ENCODE results near the gene SMOC1. TPM values are rescaled to one million over a fixed set of nuclear protein-coding genes. Genes with fewer than 3 reads are reported as not detected.

The SMOC1 gene
- total RNA-seq, 1 donor from 2014 or later, result not detected

- Mint-ChIP-seq H3K27me3 (peaks cover 7% of the 10 kb centered on the region), H3K9me3 (no peaks in the 10 kb centered on the region), H3K27ac (no peak overlapping the region), H3K36me3 (ENCODE audit: low read depth) (no peaks in the 10 kb centered on the region), H3K4me1 (no peaks in the 10 kb centered on the region), H3K4me3 (no peak overlapping the region)
- intact Hi-C loops (cut with micrococcal nuclease), result no loop called here
- DNase-seq, result no peak
These were observed 181.9 kb downstream of the SMOC1 start for GRCh38 chr14:70061108-70061507.

- no peak overlapping the region for H3K27ac Mint-ChIP-seq
- H3K4me1 Mint-ChIP-seq, result no peaks in the 10 kb centered on the region
- intact Hi-C loops (cut with micrococcal nuclease), result no loop called here
- H3K27me3 Mint-ChIP-seq, result peaks cover 10% of the 10 kb centered on the region
- no peak overlapping the region for H3K4me3 Mint-ChIP-seq
- no peak for DNase-seq
- H3K36me3 Mint-ChIP-seq (ENCODE audit: low read depth), result no peaks in the 10 kb centered on the region
- H3K9me3 Mint-ChIP-seq, result no peaks in the 10 kb centered on the region
These were observed 185.1 kb downstream of the SMOC1 start for GRCh38 chr14:70064136-70064865.

GRCh38 chr14:70067810-70068209, 188.6 kb downstream of the SMOC1 start:
- Mint-ChIP-seq H3K36me3 (ENCODE audit: low read depth) (no peaks in the 10 kb centered on the region), H3K9me3 (no peaks in the 10 kb centered on the region), H3K27me3 (peaks cover 14% of the 10 kb centered on the region), H3K27ac (no peak overlapping the region), H3K4me3 (no peak overlapping the region), H3K4me1 (no peaks in the 10 kb centered on the region)
- intact Hi-C loops (cut with micrococcal nuclease), result no loop called here
- no peak for DNase-seq

GRCh38 chr14:70069186-70069585, 190.0 kb downstream of the SMOC1 start:
- no peak for DNase-seq
- Mint-ChIP-seq H3K9me3 (no peaks in the 10 kb centered on the region), H3K27ac (no peak overlapping the region), H3K27me3 (peaks cover 14% of the 10 kb centered on the region), H3K36me3 (ENCODE audit: low read depth) (no peaks in the 10 kb centered on the region), H3K4me1 (no peaks in the 10 kb centered on the region), H3K4me3 (no peak overlapping the region)
- intact Hi-C loops (cut with micrococcal nuclease), result no loop called here

GRCh38 chr14:70073924-70074566, 194.8 kb downstream of the SMOC1 start:
- H3K27me3 Mint-ChIP-seq, result peaks cover 13% of the 10 kb centered on the region

GRCh38 chr14:70077005-70077404, 197.8 kb downstream of the SMOC1 start:
- Mint-ChIP-seq H3K4me1 (no peaks in the 10 kb centered on the region), H3K27me3 (peaks cover 18% of the 10 kb centered on the region), H3K4me3 (no peak overlapping the region), H3K36me3 (ENCODE audit: low read depth) (no peaks in the 10 kb centered on the region), H3K9me3 (no peaks in the 10 kb centered on the region), H3K27ac (no peak overlapping the region)
- intact Hi-C loops (cut with micrococcal nuclease), result no loop called here
- no peak for DNase-seq

More at GRCh38 chr14:70073924-70074566, 194.8 kb downstream of the SMOC1 start:
- intact Hi-C loops (cut with micrococcal nuclease), result loop anchor here (1.0 kb wide), 1 partner anchor 256 kb away; no protein-coding TSS in a partner anchor
- peak; percentile 83 for DNase-seq
- no peaks in the 10 kb centered on the region for H3K36me3 Mint-ChIP-seq (ENCODE audit: low read depth)
- H3K4me3 Mint-ChIP-seq, result no peak overlapping the region
- H3K9me3 Mint-ChIP-seq, result no peaks in the 10 kb centered on the region
- no peaks in the 10 kb centered on the region for H3K4me1 Mint-ChIP-seq
- no peak overlapping the region for H3K27ac Mint-ChIP-seq

- Mint-ChIP-seq H3K27me3 (peaks cover 21% of the 10 kb centered on the region), H3K9me3 (no peaks in the 10 kb centered on the region), H3K27ac (no peak overlapping the region), H3K4me3 (no peak overlapping the region), H3K36me3 (ENCODE audit: low read depth) (no peaks in the 10 kb centered on the region), H3K4me1 (no peaks in the 10 kb centered on the region)
- no peak for DNase-seq
- intact Hi-C loops (cut with micrococcal nuclease), result no loop called here
These were observed 198.5 kb downstream of the SMOC1 start for GRCh38 chr14:70077720-70078119.

GRCh38 chr14:70078329-70078728, 199.1 kb downstream of the SMOC1 start:
- Mint-ChIP-seq H3K4me1 (no peaks in the 10 kb centered on the region), H3K4me3 (no peak overlapping the region), H3K27ac (no peak overlapping the region), H3K36me3 (ENCODE audit: low read depth) (no peaks in the 10 kb centered on the region), H3K27me3 (peaks cover 20% of the 10 kb centered on the region), H3K9me3 (no peaks in the 10 kb centered on the region)
- DNase-seq, result no peak
- intact Hi-C loops (cut with micrococcal nuclease), result no loop called here

- peaks cover 25% of the 10 kb centered on the region for H3K27me3 Mint-ChIP-seq
- no peaks in the 10 kb centered on the region for H3K9me3 Mint-ChIP-seq
- H3K4me3 Mint-ChIP-seq, result no peak overlapping the region
- intact Hi-C loops (cut with micrococcal nuclease), result no loop called here
- no peak overlapping the region for H3K27ac Mint-ChIP-seq
- no peaks in the 10 kb centered on the region for H3K4me1 Mint-ChIP-seq
- DNase-seq, result no peak
- no peaks in the 10 kb centered on the region for H3K36me3 Mint-ChIP-seq (ENCODE audit: low read depth)
These were observed 200.9 kb downstream of the SMOC1 start for GRCh38 chr14:70080076-70080475.

Other genes starting within 250 kb of the SMOC1 start
- 319 and 322 TPM in 2 replicates for gene SRSF5, start 112.3 kb upstream of the SMOC1 start, total RNA-seq
- gene SLC10A1, start 82.2 kb upstream of the SMOC1 start, total RNA-seq, result not detected in 2 replicates